DOHH2 (cell line): ENCODE data around the gene TPM1.

Experiments
- EZH2phosphoT487 ChIP-seq: fragments of 200-600 bp; sonication (generic); IDR thresholded peaks from 2 replicates; pipeline ENCODE4 v1.6.1; 2017; ENCODE audit warnings: borderline replicate concordance, mild to moderate bottlenecking, antibody characterized with exemption, low read length, moderate library complexity, mixed read lengths
- TF ChIP-seq, protein P1 (sequence below): fragments of 200-600 bp; sonication (generic); IDR thresholded peaks from one replicate; pipeline ENCODE4 v1.5.1; 2014; ENCODE audit warnings: antibody characterized with exemption, mild to moderate bottlenecking, low read depth, low read length; ENCODE audit not compliant: poor library complexity, severe bottlenecking

DNA sequence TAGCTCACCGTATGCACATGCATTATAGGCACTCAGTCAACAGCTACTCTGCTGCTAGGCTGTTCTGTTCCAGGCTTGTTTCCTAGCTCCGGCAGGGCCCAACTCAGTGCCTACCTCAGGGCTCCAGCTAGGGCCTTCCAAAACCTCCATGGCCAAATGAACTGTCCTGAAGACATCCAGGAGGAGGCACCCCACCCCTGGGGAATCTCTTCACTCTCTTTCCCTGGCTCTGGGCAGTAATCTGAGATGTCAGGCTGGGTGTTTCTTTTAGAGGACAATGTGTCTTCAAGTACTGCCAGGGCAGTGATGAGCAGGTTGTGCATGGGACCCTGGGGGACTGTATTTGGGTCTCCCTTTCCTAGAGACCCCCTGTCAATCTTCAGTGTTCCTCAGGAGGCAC is 38.3 kb upstream of the TPM1 start:
- TF ChIP-seq, protein P1, sequence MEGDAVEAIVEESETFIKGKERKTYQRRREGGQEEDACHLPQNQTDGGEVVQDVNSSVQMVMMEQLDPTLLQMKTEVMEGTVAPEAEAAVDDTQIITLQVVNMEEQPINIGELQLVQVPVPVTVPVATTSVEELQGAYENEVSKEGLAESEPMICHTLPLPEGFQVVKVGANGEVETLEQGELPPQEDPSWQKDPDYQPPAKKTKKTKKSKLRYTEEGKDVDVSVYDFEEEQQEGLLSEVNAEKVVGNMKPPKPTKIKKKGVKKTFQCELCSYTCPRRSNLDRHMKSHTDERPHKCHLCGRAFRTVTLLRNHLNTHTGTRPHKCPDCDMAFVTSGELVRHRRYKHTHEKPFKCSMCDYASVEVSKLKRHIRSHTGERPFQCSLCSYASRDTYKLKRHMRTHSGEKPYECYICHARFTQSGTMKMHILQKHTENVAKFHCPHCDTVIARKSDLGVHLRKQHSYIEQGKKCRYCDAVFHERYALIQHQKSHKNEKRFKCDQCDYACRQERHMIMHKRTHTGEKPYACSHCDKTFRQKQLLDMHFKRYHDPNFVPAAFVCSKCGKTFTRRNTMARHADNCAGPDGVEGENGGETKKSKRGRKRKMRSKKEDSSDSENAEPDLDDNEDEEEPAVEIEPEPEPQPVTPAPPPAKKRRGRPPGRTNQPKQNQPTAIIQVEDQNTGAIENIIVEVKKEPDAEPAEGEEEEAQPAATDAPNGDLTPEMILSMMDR, result no peak
- no peak for TF ChIP-seq EZH2phosphoT487
